Inflammatory macrophage treated with lipopolysaccharide for 1 hour (primary cell): ENCODE data around the gene ECHS1.
A peak's percentile ranks its signal among the peaks of the same experiment; 100 is the strongest.
"Not testable (repeated sequence)": the region's sequence is repeated elsewhere in the genome, so short reads cannot be mapped to it uniquely, and the experiment has no call there.

ENCODE experiments used
- DNase-seq, 2 donors: peaks; one replicate each; pipeline ENCODE4 v3.0.0-alpha.2; 2020 to 2022

ECHS1 gene

GRCh38 chr10:133399123-133399601 is 26.0 kb upstream of the ECHS1 start:
- DNase-seq: no peak

GRCh38 chr10:133397938-133398337 is 24.8 kb upstream of the ECHS1 start:
- DNase-seq: no peak

- no peak for DNase-seq
Observed at GRCh38 chr10:133396035-133396624, 23.0 kb upstream of the ECHS1 start.

- peak in 1 of 2 donors; percentile 10 for DNase-seq
Observed at GRCh38 chr10:133394801-133395221, 21.7 kb upstream of the ECHS1 start.

- peak; percentile 94 to 97 for DNase-seq
Observed at GRCh38 chr10:133394064-133394663, 21.0 kb upstream of the ECHS1 start, which contains the start of gene MTG1. TSS of gene MTG1 (plus strand) at chr10:133394157. CDS start at chr10:133394221, 64 bp downstream.

GRCh38 chr10:133393401-133394063 is 20.4 kb upstream of the ECHS1 start:
- DNase-seq: no peak

- peak in 1 of 2 donors; percentile 18 for DNase-seq
Observed at GRCh38 chr10:133391761-133392518, 18.8 kb upstream of the ECHS1 start.

GRCh38 chr10:133391249-133391635 is 18.1 kb upstream of the ECHS1 start:
- DNase-seq: no peak

- DNase-seq: no peak
Observed at GRCh38 chr10:133390597-133391248, 17.6 kb upstream of the ECHS1 start.

- DNase-seq: peak in 1 of 2 donors; percentile 6
Observed at GRCh38 chr10:133388973-133389818, 16.0 kb upstream of the ECHS1 start.

- no peak for DNase-seq
Observed at GRCh38 chr10:133388236-133388972, 15.2 kb upstream of the ECHS1 start.

- not testable (repeated sequence) for DNase-seq
Observed at GRCh38 chr10:133386951-133387350, 13.8 kb upstream of the ECHS1 start.

GRCh38 chr10:133385214-133385613 is 12.1 kb upstream of the ECHS1 start:
- DNase-seq: no peak

- DNase-seq: no peak
Observed at GRCh38 chr10:133384071-133384470, 10.9 kb upstream of the ECHS1 start.

- no peak for DNase-seq
Observed at GRCh38 chr10:133383551-133383950, 10.4 kb upstream of the ECHS1 start.

GRCh38 chr10:133381036-133381435 is 7.9 kb upstream of the ECHS1 start:
- no peak for DNase-seq

- no peak for DNase-seq
Observed at GRCh38 chr10:133379801-133380666, 6.9 kb upstream of the ECHS1 start.

- peak; percentile 50 to 56 for DNase-seq
Observed at GRCh38 chr10:133379152-133379800, 6.1 kb upstream of the ECHS1 start, which contains the start of gene PAOX. TSS of gene PAOX (plus strand) at chr10:133379262. CDS start at chr10:133379317, 55 bp downstream.
